Measurements from ENCODE around the gene GORASP2.

The GORASP2 gene

GRCh38 chr2:170922634-170923494 is 6.2 kb upstream of the GORASP2 start:
- Histone ChIP-seq H3K9ac (ENCODE audit: low read length in 5 of 5) (no peak overlapping the region), H3K4me1 (ENCODE audit: control insufficient read depth in 5 of 5, insufficient read depth in 5 of 5, low read length in 5 of 5) (peaks cover 0 to under 1% (median 0%) of the 10 kb centered on the region in 5 donors), H3K27ac (ENCODE audit: low read depth, low read length) (no peak overlapping the region), H3K9me3 (ENCODE audit: control insufficient read depth in 5 of 5, low read length in 5 of 5) (peaks cover 2 to 14% (median 6%) of the 10 kb centered on the region in 5 donors), H3K27me3 (ENCODE audit: control insufficient read depth in 5 of 5, insufficient read depth in 4 of 5, low read length in 5 of 5) (no peaks in the 10 kb centered on the region), H3K36me3 (ENCODE audit: control insufficient read depth in 5 of 5, insufficient read depth in 5 of 5, low read length in 5 of 5) (no peaks in the 10 kb centered on the region), H3K4me3 (ENCODE audit: low read depth in 1 of 5, low read length in 5 of 5) (no peak overlapping the region)

- Histone ChIP-seq H3K9me3 (ENCODE audit: control insufficient read depth in 5 of 5, low read length in 5 of 5) (peaks cover 0 to 7% (median 0%) of the 10 kb centered on the region in 5 donors), H3K27ac (ENCODE audit: low read depth, low read length) (no peak overlapping the region), H3K9ac (ENCODE audit: low read length in 5 of 5) (no peak overlapping the region), H3K4me1 (ENCODE audit: control insufficient read depth in 5 of 5, insufficient read depth in 5 of 5, low read length in 5 of 5) (peaks cover 4 to 9% (median 6%) of the 10 kb centered on the region in 5 donors), H3K36me3 (ENCODE audit: control insufficient read depth in 5 of 5, insufficient read depth in 5 of 5, low read length in 5 of 5) (no peaks in the 10 kb centered on the region), H3K27me3 (ENCODE audit: control insufficient read depth in 5 of 5, insufficient read depth in 4 of 5, low read length in 5 of 5) (no peaks in the 10 kb centered on the region), H3K4me3 (ENCODE audit: low read depth in 1 of 5, low read length in 5 of 5) (no peak overlapping the region)
Measured at GRCh38 chr2:170923799-170924198, 5.3 kb upstream of the GORASP2 start.

GRCh38 chr2:170924969-170925368 is 4.1 kb upstream of the GORASP2 start:
- H3K4me3 ChIP-seq (ENCODE audit: low read depth in 1 of 5, low read length in 5 of 5), result no peak overlapping the region

DNA sequence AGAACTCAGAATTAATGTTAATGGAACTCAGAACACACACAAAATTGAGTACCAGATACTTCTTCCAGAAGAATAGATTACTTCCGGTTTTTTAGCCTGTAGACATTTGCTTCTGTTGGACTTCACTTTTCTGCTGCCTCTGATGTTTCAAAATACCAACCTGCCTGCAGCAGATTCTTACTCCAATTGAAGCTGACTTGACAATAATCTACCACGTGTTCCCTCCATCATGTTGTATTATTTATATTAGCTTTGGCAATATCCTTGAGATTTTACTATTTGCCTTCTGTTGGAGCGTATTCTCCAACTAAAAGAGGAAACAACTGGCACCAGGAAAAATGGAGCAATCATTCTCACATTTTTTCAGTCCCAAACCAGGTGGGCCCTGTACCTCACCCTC is 3.1 kb upstream of the GORASP2 start:
- Histone ChIP-seq H3K36me3 (ENCODE audit: control insufficient read depth in 5 of 5, insufficient read depth in 5 of 5, low read length in 5 of 5) (no peaks in the 10 kb centered on the region), H3K27me3 (ENCODE audit: control insufficient read depth in 5 of 5, insufficient read depth in 4 of 5, low read length in 5 of 5) (no peaks in the 10 kb centered on the region), H3K9ac (ENCODE audit: low read length in 5 of 5) (no peak overlapping the region), H3K4me3 (ENCODE audit: low read depth in 1 of 5, low read length in 5 of 5) (no peak overlapping the region), H3K4me1 (ENCODE audit: control insufficient read depth in 5 of 5, insufficient read depth in 5 of 5, low read length in 5 of 5) (peaks cover 7 to 20% (median 18%) of the 10 kb centered on the region in 5 donors), H3K9me3 (ENCODE audit: control insufficient read depth in 5 of 5, low read length in 5 of 5) (peaks cover 0 to 5% (median 0%) of the 10 kb centered on the region in 5 donors), H3K27ac (ENCODE audit: low read depth, low read length) (no peak overlapping the region)

More at GRCh38 chr2:170924969-170925368, 4.1 kb upstream of the GORASP2 start:
- Histone ChIP-seq H3K9ac (ENCODE audit: low read length in 5 of 5) (no peak overlapping the region), H3K27me3 (ENCODE audit: control insufficient read depth in 5 of 5, insufficient read depth in 4 of 5, low read length in 5 of 5) (no peaks in the 10 kb centered on the region), H3K27ac (ENCODE audit: low read depth, low read length) (no peak overlapping the region), H3K4me1 (ENCODE audit: control insufficient read depth in 5 of 5, insufficient read depth in 5 of 5, low read length in 5 of 5) (peaks cover 4 to 11% (median 8%) of the 10 kb centered on the region in 5 donors), H3K36me3 (ENCODE audit: control insufficient read depth in 5 of 5, insufficient read depth in 5 of 5, low read length in 5 of 5) (no peaks in the 10 kb centered on the region), H3K9me3 (ENCODE audit: control insufficient read depth in 5 of 5, low read length in 5 of 5) (peaks cover 0 to 5% (median 0%) of the 10 kb centered on the region in 5 donors)

DNA sequence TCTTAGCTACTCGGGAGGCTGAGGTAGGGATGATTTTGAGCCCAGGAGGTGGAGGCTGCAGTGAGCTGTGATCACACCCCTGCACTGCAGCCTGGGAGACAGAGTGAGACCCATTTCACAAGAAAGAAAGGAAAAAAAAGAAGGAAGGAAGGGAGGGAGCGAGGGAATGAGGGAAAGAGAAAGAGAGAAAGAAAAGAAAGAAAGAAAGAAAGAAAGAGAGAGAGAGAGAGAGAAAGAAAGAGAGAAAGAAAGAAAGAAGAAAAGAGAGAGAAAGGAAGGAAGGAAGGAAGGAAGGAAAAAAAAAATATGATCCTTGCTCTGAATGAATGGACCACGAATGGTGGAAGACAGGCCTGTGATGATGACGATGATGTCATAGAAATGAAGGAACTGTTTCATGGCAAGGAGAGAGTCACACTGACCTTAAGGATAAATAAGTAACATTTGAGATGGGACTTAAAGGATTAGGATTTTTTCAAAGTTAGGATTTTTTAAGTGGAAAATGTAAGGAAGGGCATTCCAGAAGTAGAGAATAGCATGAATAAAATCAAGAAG is 2.2 kb upstream of the GORASP2 start:
- Histone ChIP-seq H3K36me3 (ENCODE audit: control insufficient read depth in 5 of 5, insufficient read depth in 5 of 5, low read length in 5 of 5) (no peaks in the 10 kb centered on the region), H3K4me1 (ENCODE audit: control insufficient read depth in 5 of 5, insufficient read depth in 5 of 5, low read length in 5 of 5) (peaks cover 7 to 26% (median 23%) of the 10 kb centered on the region in 5 donors), H3K27ac (ENCODE audit: low read depth, low read length) (no peak overlapping the region), H3K27me3 (ENCODE audit: control insufficient read depth in 5 of 5, insufficient read depth in 4 of 5, low read length in 5 of 5) (no peaks in the 10 kb centered on the region), H3K9ac (ENCODE audit: low read length in 5 of 5) (no peak overlapping the region), H3K4me3 (ENCODE audit: low read depth in 1 of 5, low read length in 5 of 5) (no peak overlapping the region), H3K9me3 (ENCODE audit: control insufficient read depth in 5 of 5, low read length in 5 of 5) (peaks cover 0 to 5% (median 0%) of the 10 kb centered on the region in 5 donors)

GRCh38 chr2:170928036-170928823 is 823 bp upstream of the GORASP2 start:
- Histone ChIP-seq H3K9ac (ENCODE audit: low read length in 5 of 5) (peak overlapping the region; percentile 44 to 70 (median 57)), H3K4me3 (ENCODE audit: low read depth in 1 of 5, low read length in 5 of 5) (peak overlapping the region; percentile 15 to 92 (median 67)), H3K4me1 (ENCODE audit: control insufficient read depth in 5 of 5, insufficient read depth in 5 of 5, low read length in 5 of 5) (peaks cover 7 to 27% (median 26%) of the 10 kb centered on the region in 5 donors), H3K36me3 (ENCODE audit: control insufficient read depth in 5 of 5, insufficient read depth in 5 of 5, low read length in 5 of 5) (no peaks in the 10 kb centered on the region), H3K27me3 (ENCODE audit: control insufficient read depth in 5 of 5, insufficient read depth in 4 of 5, low read length in 5 of 5) (no peaks in the 10 kb centered on the region), H3K27ac (ENCODE audit: low read depth, low read length) (peak overlapping the region; percentile 40), H3K9me3 (ENCODE audit: control insufficient read depth in 5 of 5, low read length in 5 of 5) (peaks cover 0 to 5% (median 0%) of the 10 kb centered on the region in 5 donors)

DNA sequence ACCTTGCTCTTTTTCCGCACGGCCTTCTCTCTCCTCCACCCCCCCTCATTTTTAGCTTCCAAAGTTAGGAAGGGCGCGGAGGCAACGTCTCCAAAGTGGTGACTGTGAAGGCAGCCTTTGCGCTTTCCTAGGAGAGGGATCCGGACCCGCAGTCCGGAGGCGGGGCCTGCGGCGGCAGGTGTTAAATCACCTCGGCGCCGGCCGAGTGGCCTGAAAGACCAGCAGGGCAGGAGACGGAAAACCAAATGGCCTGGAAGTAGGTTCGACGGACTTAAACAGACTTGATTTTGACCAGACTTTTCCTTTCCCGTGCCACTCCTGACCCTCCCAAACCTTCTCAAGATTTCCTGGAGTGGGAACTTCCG is 615 bp downstream of the GORASP2 start:
- peak overlapping the region; percentile 87 for H3K27ac ChIP-seq (ENCODE audit: low read depth, low read length)
- peak overlapping the region; percentile 73 to 98 (median 97) for H3K9ac ChIP-seq (ENCODE audit: low read length in 5 of 5)
- no peaks in the 10 kb centered on the region for H3K27me3 ChIP-seq (ENCODE audit: control insufficient read depth in 5 of 5, insufficient read depth in 4 of 5, low read length in 5 of 5)
- peak overlapping the region; percentile 83 to 95 (median 89) for H3K4me3 ChIP-seq (ENCODE audit: low read depth in 1 of 5, low read length in 5 of 5)
- H3K36me3 ChIP-seq (ENCODE audit: control insufficient read depth in 5 of 5, insufficient read depth in 5 of 5, low read length in 5 of 5), result no peaks in the 10 kb centered on the region
- H3K4me1 ChIP-seq (ENCODE audit: control insufficient read depth in 5 of 5, insufficient read depth in 5 of 5, low read length in 5 of 5), result peaks cover 7 to 27% (median 26%) of the 10 kb centered on the region in 5 donors
- no peaks in the 10 kb centered on the region for H3K9me3 ChIP-seq (ENCODE audit: control insufficient read depth in 5 of 5, low read length in 5 of 5)

GRCh38 chr2:170930131-170930990 is 1.3 kb downstream of the GORASP2 start:
- Histone ChIP-seq H3K27me3 (ENCODE audit: control insufficient read depth in 5 of 5, insufficient read depth in 4 of 5, low read length in 5 of 5) (no peaks in the 10 kb centered on the region), H3K36me3 (ENCODE audit: control insufficient read depth in 5 of 5, insufficient read depth in 5 of 5, low read length in 5 of 5) (no peaks in the 10 kb centered on the region), H3K9me3 (ENCODE audit: control insufficient read depth in 5 of 5, low read length in 5 of 5) (no peaks in the 10 kb centered on the region), H3K9ac (ENCODE audit: low read length in 5 of 5) (peak overlapping the region; percentile 73 to 98 (median 97)), H3K4me1 (ENCODE audit: control insufficient read depth in 5 of 5, insufficient read depth in 5 of 5, low read length in 5 of 5) (peaks cover 7 to 27% (median 26%) of the 10 kb centered on the region in 5 donors), H3K4me3 (ENCODE audit: low read depth in 1 of 5, low read length in 5 of 5) (peak overlapping the region; percentile 83 to 95 (median 89)), H3K27ac (ENCODE audit: low read depth, low read length) (peak overlapping the region; percentile 87)

GRCh38 chr2:170930991-170931266 is 1.9 kb downstream of the GORASP2 start:
- peak overlapping the region; percentile 87 for H3K27ac ChIP-seq (ENCODE audit: low read depth, low read length)
- no peaks in the 10 kb centered on the region for H3K27me3 ChIP-seq (ENCODE audit: control insufficient read depth in 5 of 5, insufficient read depth in 4 of 5, low read length in 5 of 5)
- H3K36me3 ChIP-seq (ENCODE audit: control insufficient read depth in 5 of 5, insufficient read depth in 5 of 5, low read length in 5 of 5), result peaks cover 0 to 3% (median 0%) of the 10 kb centered on the region in 5 donors
- no peaks in the 10 kb centered on the region for H3K9me3 ChIP-seq (ENCODE audit: control insufficient read depth in 5 of 5, low read length in 5 of 5)
- H3K9ac ChIP-seq (ENCODE audit: low read length in 5 of 5), result peak overlapping the region in 3 of 5 donors; percentile 88 to 98 (median 97)
- peak overlapping the region in 4 of 5 donors; percentile 83 to 92 (median 87) for H3K4me3 ChIP-seq (ENCODE audit: low read depth in 1 of 5, low read length in 5 of 5)
- H3K4me1 ChIP-seq (ENCODE audit: control insufficient read depth in 5 of 5, insufficient read depth in 5 of 5, low read length in 5 of 5), result peaks cover 7 to 27% (median 26%) of the 10 kb centered on the region in 5 donors

Measured in subcutaneous abdominal adipose tissue (tissue), 5 donors.